Measurements from ENCODE around the gene GRIN1.

- TF ChIP-seq CTCF (CRISPR knock-in tag; IDR thresholded peaks at IDR 0.05) = no peak
- TF ChIP-seq ARHGAP35 (CRISPR knock-in tag; IDR thresholded peaks at IDR 0.05; ENCODE audit: borderline replicate concordance) = no peak
Observed at GRCh38 chr9:137099231-137099630, 39.7 kb upstream of the GRIN1 start.

All from HepG2 (cell line).